ENCODE data around the gene ABCA13.

The ABCA13 gene

DNA sequence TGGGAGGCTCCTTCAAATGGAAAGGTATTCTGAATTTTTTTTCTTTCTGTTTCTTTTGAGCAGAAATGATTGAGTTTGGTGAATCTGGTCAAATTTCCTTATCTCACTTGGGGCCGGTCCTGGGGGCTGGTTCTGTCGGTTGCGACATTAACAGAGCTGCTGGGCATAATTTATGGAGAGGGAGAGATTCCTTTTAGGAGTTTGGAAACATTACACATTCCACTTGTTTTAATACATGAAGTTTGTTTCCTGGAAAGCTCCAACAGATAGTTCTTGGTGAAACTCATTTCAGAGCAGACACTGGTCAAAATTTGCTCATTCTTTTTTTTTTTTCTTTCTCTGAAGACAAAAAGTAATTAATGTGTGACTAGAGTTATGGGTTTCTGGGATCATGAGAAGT, 129.9 kb downstream of the ABCA13 start:
- Histone ChIP-seq H3K9me2 (replicated peaks; ENCODE audit: control insufficient read depth, low read length) (no peaks in the 10 kb centered on the region), H3K79me2 (ENCODE audit: control insufficient read depth, low read length) (no peaks in the 10 kb centered on the region), H3K27ac (ENCODE audit: low read depth, low read length) (no peak overlapping the region), H3K4me3 (ENCODE audit: low read length) (no peak overlapping the region), H3F3A (ENCODE audit: control insufficient read depth, insufficient read depth) (no peaks in the 10 kb centered on the region), H3K9me3 (ENCODE audit: control insufficient read depth, insufficient read depth, low read length) (no peaks in the 10 kb centered on the region), H3K27me3 (ENCODE audit: control insufficient read depth, low read length) (0 out of 2 replicates have a peak, but pooled peaks cover 3% of the 10 kb centered on the region), H3K4me2 (ENCODE audit: low read length) (no peak overlapping the region), H3K4me1 (ENCODE audit: control insufficient read depth, low read length) (no peaks in the 10 kb centered on the region), H4K20me1 (ENCODE audit: control insufficient read depth, insufficient read depth, low read depth, low read length) (no peaks in the 10 kb centered on the region; the same call in 1 of the 2 replicates), H3K36me3 (ENCODE audit: control insufficient read depth, low read length) (no peaks in the 10 kb centered on the region)
- TF ChIP-seq, protein P1, sequence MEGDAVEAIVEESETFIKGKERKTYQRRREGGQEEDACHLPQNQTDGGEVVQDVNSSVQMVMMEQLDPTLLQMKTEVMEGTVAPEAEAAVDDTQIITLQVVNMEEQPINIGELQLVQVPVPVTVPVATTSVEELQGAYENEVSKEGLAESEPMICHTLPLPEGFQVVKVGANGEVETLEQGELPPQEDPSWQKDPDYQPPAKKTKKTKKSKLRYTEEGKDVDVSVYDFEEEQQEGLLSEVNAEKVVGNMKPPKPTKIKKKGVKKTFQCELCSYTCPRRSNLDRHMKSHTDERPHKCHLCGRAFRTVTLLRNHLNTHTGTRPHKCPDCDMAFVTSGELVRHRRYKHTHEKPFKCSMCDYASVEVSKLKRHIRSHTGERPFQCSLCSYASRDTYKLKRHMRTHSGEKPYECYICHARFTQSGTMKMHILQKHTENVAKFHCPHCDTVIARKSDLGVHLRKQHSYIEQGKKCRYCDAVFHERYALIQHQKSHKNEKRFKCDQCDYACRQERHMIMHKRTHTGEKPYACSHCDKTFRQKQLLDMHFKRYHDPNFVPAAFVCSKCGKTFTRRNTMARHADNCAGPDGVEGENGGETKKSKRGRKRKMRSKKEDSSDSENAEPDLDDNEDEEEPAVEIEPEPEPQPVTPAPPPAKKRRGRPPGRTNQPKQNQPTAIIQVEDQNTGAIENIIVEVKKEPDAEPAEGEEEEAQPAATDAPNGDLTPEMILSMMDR (IDR thresholded peaks at IDR 0.05; ENCODE audit: low read depth, low read length, poor library complexity, severe bottlenecking), result no peak
- TF ChIP-seq EZH2phosphoT487 (IDR thresholded peaks at IDR 0.05; ENCODE audit: borderline replicate concordance, low read length), result no peak

DNA sequence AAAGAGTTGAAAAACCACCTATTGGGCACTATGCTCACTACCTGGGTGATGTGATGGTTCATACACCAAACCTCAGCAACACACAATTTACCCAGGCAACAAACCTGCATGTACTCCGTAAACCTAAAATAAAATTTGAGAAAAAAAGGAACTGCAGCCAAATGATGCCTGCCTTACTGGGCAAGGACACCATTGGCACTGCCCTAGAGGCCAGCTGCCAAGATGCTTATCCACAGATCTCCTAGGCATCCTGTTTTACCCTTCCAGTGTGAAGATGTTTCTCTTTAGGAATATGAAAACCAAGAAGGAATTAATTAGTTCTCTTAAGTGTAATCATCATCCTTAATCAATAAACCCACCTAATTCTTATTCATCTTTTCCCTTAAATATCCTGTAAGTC, 133.4 kb downstream of the ABCA13 start:
- Histone ChIP-seq H3K9me2 (replicated peaks; ENCODE audit: control insufficient read depth, low read length) (no peaks in the 10 kb centered on the region), H3K36me3 (ENCODE audit: control insufficient read depth, low read length) (no peaks in the 10 kb centered on the region), H3K4me2 (ENCODE audit: low read length) (no peak overlapping the region), H4K20me1 (ENCODE audit: control insufficient read depth, insufficient read depth, low read depth, low read length) (no peaks in the 10 kb centered on the region; the same call in 1 of the 2 replicates), H3K79me2 (ENCODE audit: control insufficient read depth, low read length) (no peaks in the 10 kb centered on the region), H3K27me3 (ENCODE audit: control insufficient read depth, low read length) (0 out of 2 replicates have a peak, but pooled peaks cover 3% of the 10 kb centered on the region), H3K9me3 (ENCODE audit: control insufficient read depth, insufficient read depth, low read length) (no peaks in the 10 kb centered on the region), H3F3A (ENCODE audit: control insufficient read depth, insufficient read depth) (no peaks in the 10 kb centered on the region), H3K4me1 (ENCODE audit: control insufficient read depth, low read length) (no peaks in the 10 kb centered on the region), H3K4me3 (ENCODE audit: low read length) (no peak overlapping the region), H3K27ac (ENCODE audit: low read depth, low read length) (no peak overlapping the region)
- no peak for TF ChIP-seq EZH2phosphoT487 (IDR thresholded peaks at IDR 0.05; ENCODE audit: borderline replicate concordance, low read length)
- TF ChIP-seq, protein P1 (IDR thresholded peaks at IDR 0.05; ENCODE audit: low read depth, low read length, poor library complexity, severe bottlenecking), result no peak

DNA sequence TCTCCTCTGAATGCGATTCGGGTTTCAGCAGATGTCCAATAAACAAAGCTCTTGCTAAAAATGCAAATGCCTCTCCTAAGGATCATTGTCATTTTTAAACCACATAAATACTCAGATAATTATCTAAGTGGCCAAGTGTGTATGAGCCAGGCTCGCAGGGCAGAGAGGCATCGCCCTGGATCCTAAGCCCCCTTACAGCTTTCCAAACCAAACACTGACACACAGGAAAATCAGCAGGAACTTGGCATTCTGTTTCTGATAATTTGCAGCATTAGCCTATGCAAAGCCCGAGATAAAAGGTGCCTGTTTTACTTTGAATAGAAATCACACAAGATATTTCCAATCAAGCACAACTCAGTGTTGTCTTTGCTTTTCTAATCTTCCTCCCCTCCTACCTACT, 134.4 kb downstream of the ABCA13 start:
- H3K9me3 ChIP-seq (ENCODE audit: control insufficient read depth, insufficient read depth, low read length), result no peaks in the 10 kb centered on the region
- TF ChIP-seq, protein P1 (IDR thresholded peaks at IDR 0.05; ENCODE audit: low read depth, low read length, poor library complexity, severe bottlenecking), result no peak
- TF ChIP-seq EZH2phosphoT487 (IDR thresholded peaks at IDR 0.05; ENCODE audit: borderline replicate concordance, low read length), result no peak
- no peaks in the 10 kb centered on the region for H3K4me1 ChIP-seq (ENCODE audit: control insufficient read depth, low read length)
- H4K20me1 ChIP-seq (ENCODE audit: control insufficient read depth, insufficient read depth, low read depth, low read length), result no peaks in the 10 kb centered on the region
- H3K9me2 ChIP-seq (replicated peaks; ENCODE audit: control insufficient read depth, low read length), result no peaks in the 10 kb centered on the region
- H3F3A ChIP-seq (ENCODE audit: control insufficient read depth, insufficient read depth), result no peaks in the 10 kb centered on the region
- H3K4me2 ChIP-seq (ENCODE audit: low read length), result no peak overlapping the region
- H3K4me3 ChIP-seq (ENCODE audit: low read length), result no peak overlapping the region
- H3K36me3 ChIP-seq (ENCODE audit: control insufficient read depth, low read length), result no peaks in the 10 kb centered on the region
- no peak overlapping the region for H3K27ac ChIP-seq (ENCODE audit: low read depth, low read length)
- no peaks in the 10 kb centered on the region for H3K79me2 ChIP-seq (ENCODE audit: control insufficient read depth, low read length)
- no peaks in the 10 kb centered on the region for H3K27me3 ChIP-seq (ENCODE audit: control insufficient read depth, low read length)

All from DOHH2 (cell line).